Activated naive CD4-positive, alpha-beta T cell treated with anti-CD3 and anti-CD28 coated beads for 36 hours (primary cell): ENCODE data around the gene FGF14. TPM values are rescaled to one million over a fixed set of nuclear protein-coding genes. Genes with fewer than 3 reads are reported as not detected.

Experiments
- CTCF ChIA-PET: fragments of 350-600 bp; sonication (Branson Sonifier 250); formaldehyde crosslinking; loops from one replicate; lab custom pipeline; 2021; ENCODE audit warnings: antibody characterized with exemption; lab: Charles Lee
- DNase-seq: peaks from one replicate; pipeline ENCODE4 v3.0.0-alpha.2; 2020
- H3K27ac Mint-ChIP-seq: one replicate; pipeline ENCODE4 v1.8.0; 2021; ENCODE audit warnings: mild to moderate bottlenecking, mixed read lengths
- H3K27me3 Mint-ChIP-seq: one replicate; pipeline ENCODE4 v1.8.0; 2021; ENCODE audit warnings: low read depth, mixed read lengths
- H3K36me3 Mint-ChIP-seq: one replicate; pipeline ENCODE4 v1.8.0; 2021; ENCODE audit warnings: low read depth, mixed read lengths
- H3K4me1 Mint-ChIP-seq: one replicate; pipeline ENCODE4 v1.8.0; 2021; ENCODE audit warnings: low read depth, mixed read lengths
- H3K4me3 Mint-ChIP-seq: one replicate; pipeline ENCODE4 v1.8.0; 2021; ENCODE audit warnings: mild to moderate bottlenecking, moderate library complexity, mixed read lengths
- H3K9me3 Mint-ChIP-seq: one replicate; pipeline ENCODE4 v1.8.0; 2021; ENCODE audit warnings: mixed read lengths
- intact Hi-C: fragments of 100-400 bp; cut with micrococcal nuclease; formaldehyde crosslinking; loops from one replicate; pipeline ENCODE4 v1.15.1; 2023
- total RNA-seq, 2 experiments: library from RNA; stranded (reverse); gene quantifications; one replicate each; pipeline ENCODE4 v1.2.3, GENCODE V29; 2021

The FGF14 gene
- total RNA-seq, 2 experiments from 2014 or later: not detected

DNA sequence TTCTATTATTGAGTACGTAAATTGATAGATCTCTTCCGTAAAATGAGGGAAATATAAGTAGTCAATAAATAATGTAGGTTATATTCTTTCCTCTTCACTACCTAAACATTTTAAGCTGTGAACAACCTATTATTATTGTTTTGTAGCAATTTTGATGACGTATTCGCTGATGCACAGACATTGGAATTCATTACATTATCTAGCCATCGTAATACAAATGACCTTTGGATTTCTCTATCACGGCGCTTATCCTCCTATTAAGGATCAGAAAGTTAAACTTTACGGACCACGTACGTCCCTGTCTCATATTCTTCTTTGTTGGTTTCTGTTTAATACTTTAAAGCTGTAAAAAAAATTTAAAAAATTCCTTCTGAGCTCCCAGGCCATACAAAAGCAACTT is 684.5 kb downstream of the FGF14 start:
- Mint-ChIP-seq H3K4me3 (no peak overlapping the region), H3K27ac (no peak overlapping the region), H3K36me3 (no peaks in the 10 kb centered on the region), H3K27me3 (peaks cover 10% of the 10 kb centered on the region), H3K9me3 (no peaks in the 10 kb centered on the region), H3K4me1 (no peaks in the 10 kb centered on the region)
- DNase-seq: no peak
- CTCF ChIA-PET: no interaction called here
- intact Hi-C loops: no loop called here

DNA sequence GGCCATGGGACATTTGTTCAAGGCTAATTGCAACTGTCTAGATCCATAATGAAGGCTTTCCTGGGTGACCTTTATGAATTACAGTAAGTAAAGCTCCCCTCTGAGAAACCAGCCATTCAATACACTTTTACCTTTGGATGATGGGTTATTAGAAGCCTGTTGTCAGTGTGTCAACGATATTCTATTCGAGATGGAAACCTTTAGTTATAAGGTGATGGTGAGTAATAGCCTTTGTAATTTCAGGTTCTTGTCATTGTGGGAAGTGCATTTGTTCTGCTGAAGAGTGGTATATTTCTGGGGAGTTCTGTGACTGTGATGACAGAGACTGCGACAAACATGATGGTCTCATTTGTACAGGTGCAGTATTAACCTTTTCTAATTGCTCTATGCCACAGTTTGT is 687.7 kb downstream of the FGF14 start:
- no peaks in the 10 kb centered on the region for H3K4me1 Mint-ChIP-seq
- intact Hi-C loops: no loop called here
- CTCF ChIA-PET: no interaction called here
- H3K36me3 Mint-ChIP-seq: no peaks in the 10 kb centered on the region
- no peak for DNase-seq
- peaks cover 13% of the 10 kb centered on the region for H3K27me3 Mint-ChIP-seq
- H3K4me3 Mint-ChIP-seq: no peak overlapping the region
- no peaks in the 10 kb centered on the region for H3K9me3 Mint-ChIP-seq
- H3K27ac Mint-ChIP-seq: no peak overlapping the region

DNA sequence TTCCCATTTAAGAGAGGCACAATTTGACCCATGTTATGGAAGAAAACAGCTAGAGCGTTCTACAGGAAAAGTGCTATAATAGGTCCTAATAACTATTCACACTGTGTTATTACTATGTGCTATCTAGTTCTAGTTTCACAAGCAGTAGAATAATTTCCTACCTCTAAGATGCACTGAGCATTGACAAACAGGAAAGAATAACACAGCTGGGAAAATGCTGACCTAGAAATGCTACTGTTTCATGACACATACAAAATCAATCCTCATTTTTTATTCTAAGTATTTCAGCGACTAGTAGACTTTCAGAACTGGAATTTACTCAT is 689.9 kb downstream of the FGF14 start:
- Mint-ChIP-seq H3K4me3 (no peak overlapping the region), H3K9me3 (no peaks in the 10 kb centered on the region), H3K27ac (no peak overlapping the region), H3K27me3 (peaks cover 16% of the 10 kb centered on the region), H3K4me1 (no peaks in the 10 kb centered on the region), H3K36me3 (no peaks in the 10 kb centered on the region)
- intact Hi-C loops: no loop called here
- DNase-seq: no peak
- CTCF ChIA-PET: no interaction called here

DNA sequence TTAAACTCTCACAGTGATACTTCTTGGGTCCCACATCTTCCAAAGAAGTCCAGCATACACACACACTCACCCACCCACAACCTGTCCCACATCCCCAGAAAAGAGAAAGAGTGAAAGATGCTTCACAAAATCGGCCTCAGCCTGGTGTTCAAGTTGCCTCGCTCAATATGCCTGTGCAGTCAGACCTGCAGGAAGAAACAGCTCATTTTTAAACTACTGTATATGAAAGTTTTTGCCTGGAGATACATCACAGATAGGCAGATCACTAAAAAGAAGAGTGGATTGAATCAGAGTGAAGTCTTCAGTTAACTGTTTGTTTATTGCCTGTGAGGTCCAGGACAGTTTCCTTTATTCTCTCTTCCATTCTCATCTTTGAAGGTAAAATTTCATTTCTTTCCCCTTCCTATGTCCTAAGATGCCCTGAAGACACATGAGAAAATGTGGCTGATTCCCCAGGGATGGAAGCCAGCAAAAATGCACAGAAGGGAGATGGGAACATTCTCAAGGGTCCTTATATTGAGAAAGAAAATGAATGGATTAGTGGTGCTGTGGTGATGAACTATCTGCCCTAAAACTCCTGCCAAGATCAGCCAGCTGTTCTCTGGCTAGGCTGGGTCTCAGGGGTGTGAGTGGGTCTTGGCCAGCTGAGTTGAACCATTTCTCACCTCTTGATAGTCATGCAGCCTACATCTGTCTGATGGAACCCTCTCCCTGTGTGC is 690.4 kb downstream of the FGF14 start:
- H3K27ac Mint-ChIP-seq: no peak overlapping the region
- H3K9me3 Mint-ChIP-seq: no peaks in the 10 kb centered on the region
- DNase-seq: no peak
- peaks cover 18% of the 10 kb centered on the region for H3K27me3 Mint-ChIP-seq
- no peaks in the 10 kb centered on the region for H3K36me3 Mint-ChIP-seq
- intact Hi-C loops: no loop called here
- H3K4me1 Mint-ChIP-seq: peaks cover 4% of the 10 kb centered on the region
- CTCF ChIA-PET: no interaction called here
- H3K4me3 Mint-ChIP-seq: no peak overlapping the region

DNA sequence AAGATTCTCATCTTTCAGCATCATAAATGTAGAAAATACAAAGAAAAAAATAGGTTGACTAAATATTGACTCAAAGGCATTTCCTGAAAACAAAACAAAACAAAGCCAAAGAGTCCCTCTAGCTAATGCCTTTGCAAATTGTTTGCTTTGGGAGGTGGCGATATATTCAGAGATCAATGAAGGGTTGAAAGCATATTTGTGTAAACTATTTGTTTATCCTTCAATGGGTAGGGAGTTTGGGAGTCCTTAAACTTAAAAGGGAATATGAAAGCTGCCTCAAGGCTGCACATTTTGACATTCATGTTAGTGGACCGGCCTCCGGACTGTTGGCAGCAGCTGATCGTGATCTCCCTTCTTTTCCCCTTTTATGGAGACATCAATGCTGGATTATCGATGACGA is 691.9 kb downstream of the FGF14 start:
- H3K9me3 Mint-ChIP-seq: no peaks in the 10 kb centered on the region
- DNase-seq: no peak
- CTCF ChIA-PET: no interaction called here
- peaks cover 14% of the 10 kb centered on the region for H3K27me3 Mint-ChIP-seq
- intact Hi-C loops: loop anchor here (5.0 kb wide), 1 partner anchor 83 kb away; no protein-coding TSS in a partner anchor
- peaks cover 6% of the 10 kb centered on the region for H3K4me1 Mint-ChIP-seq
- H3K4me3 Mint-ChIP-seq: no peak overlapping the region
- H3K27ac Mint-ChIP-seq: no peak overlapping the region
- H3K36me3 Mint-ChIP-seq: no peaks in the 10 kb centered on the region

DNA sequence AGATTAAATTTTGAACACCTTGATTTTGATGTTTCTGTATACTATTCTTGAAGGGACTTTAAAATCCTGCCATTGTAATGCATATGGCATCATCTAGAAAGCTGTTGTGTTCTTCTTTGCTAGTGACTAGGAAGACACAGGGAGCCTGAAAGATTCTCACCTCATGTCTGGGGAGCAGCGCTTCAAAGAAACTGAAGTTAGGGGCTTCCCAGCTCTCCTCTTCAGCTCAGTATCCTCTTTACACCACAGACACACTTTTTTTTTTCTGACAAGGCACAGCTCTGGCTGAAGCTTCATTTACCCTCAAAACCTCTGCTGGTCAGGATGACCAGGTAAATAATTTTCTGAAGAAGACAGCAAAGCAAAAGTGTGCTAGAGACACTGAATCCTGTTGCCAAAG is 693.7 kb downstream of the FGF14 start:
- CTCF ChIA-PET: interaction anchor here (0.6 kb wide), 1 partner anchor 547 kb away, joined by 3 read pairs; no protein-coding TSS in a partner anchor
- no peaks in the 10 kb centered on the region for H3K36me3 Mint-ChIP-seq
- no peak overlapping the region for H3K4me3 Mint-ChIP-seq
- DNase-seq: no peak
- H3K9me3 Mint-ChIP-seq: no peaks in the 10 kb centered on the region
- H3K4me1 Mint-ChIP-seq: peaks cover 6% of the 10 kb centered on the region
- peaks cover 12% of the 10 kb centered on the region for H3K27me3 Mint-ChIP-seq
- no peak overlapping the region for H3K27ac Mint-ChIP-seq
- intact Hi-C loops: loop anchor here (5.0 kb wide), 1 partner anchor 81 kb away; no protein-coding TSS in a partner anchor

DNA sequence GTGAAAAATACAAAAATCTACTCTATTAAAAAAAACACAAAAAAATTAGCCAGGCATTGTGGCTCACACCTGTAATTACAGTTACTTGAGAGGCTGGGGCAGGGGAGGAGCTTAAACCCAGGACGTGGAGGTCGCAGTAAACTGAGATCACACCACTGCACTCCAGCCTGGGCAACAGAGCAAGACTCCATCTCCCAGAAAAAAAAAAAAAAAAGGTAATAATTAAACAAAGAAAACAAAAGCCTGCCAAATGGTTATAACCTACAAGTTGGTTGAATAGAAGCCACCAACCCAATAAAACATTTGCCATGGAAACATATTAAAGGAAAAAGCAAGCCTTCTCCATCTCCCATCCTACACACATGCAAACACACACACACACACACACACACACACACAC is 694.2 kb downstream of the FGF14 start:
- no peaks in the 10 kb centered on the region for H3K9me3 Mint-ChIP-seq
- no peak overlapping the region for H3K4me3 Mint-ChIP-seq
- DNase-seq: no peak
- no peaks in the 10 kb centered on the region for H3K36me3 Mint-ChIP-seq
- intact Hi-C loops: loop anchor here (5.0 kb wide), 1 partner anchor 80 kb away; no protein-coding TSS in a partner anchor
- H3K27ac Mint-ChIP-seq: no peak overlapping the region
- H3K27me3 Mint-ChIP-seq: peaks cover 12% of the 10 kb centered on the region
- CTCF ChIA-PET: interaction anchor here (0.6 kb wide), 1 partner anchor 547 kb away, joined by 3 read pairs; no protein-coding TSS in a partner anchor
- peaks cover 6% of the 10 kb centered on the region for H3K4me1 Mint-ChIP-seq

DNA sequence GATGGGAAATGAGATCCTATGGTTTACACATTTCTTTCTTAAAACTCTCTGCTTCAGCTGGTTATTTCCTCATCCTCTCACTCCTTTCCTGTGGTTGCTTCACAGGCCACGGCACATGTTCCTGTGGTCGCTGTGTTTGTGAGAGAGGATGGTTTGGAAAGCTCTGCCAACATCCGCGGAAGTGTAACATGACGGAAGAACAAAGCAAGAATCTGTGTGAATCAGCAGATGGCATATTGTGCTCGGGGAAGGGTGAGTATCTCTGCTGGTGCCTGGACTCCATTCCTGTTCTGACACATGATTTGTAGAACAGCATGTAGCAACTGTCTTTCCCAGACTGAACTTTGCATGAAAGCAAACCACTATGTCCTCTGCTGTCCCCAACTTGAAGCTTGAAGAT is 695.2 kb downstream of the FGF14 start:
- Mint-ChIP-seq H3K27me3 (peaks cover 12% of the 10 kb centered on the region), H3K36me3 (no peaks in the 10 kb centered on the region), H3K4me3 (no peak overlapping the region), H3K27ac (no peak overlapping the region), H3K4me1 (peaks cover 6% of the 10 kb centered on the region), H3K9me3 (no peaks in the 10 kb centered on the region)
- DNase-seq: peak; percentile 38
- CTCF ChIA-PET: no interaction called here
- intact Hi-C loops: loop anchor here (5.0 kb wide), 1 partner anchor 79 kb away; no protein-coding TSS in a partner anchor

DNA sequence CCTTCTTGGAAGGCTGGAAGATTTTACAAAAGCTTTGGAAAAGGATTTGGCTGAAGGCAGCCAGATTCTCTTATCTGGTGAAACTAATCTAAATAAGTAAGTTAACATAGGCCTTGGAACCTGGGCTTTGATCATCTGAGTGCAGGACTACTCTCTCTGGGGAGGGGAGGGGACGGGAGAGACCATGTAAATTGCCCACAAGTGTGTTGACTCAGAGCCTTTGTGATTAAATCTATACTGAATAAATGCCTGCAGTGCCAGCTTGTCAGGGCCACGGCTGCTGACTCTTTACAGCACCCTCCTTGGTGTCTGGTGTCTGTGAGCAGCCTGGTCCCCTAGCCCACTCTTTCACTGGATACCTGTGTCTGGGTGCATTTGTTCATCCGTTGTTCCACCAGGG is 698.0 kb downstream of the FGF14 start:
- DNase-seq: no peak
- CTCF ChIA-PET: no interaction called here
- no peak overlapping the region for H3K27ac Mint-ChIP-seq
- no peaks in the 10 kb centered on the region for H3K36me3 Mint-ChIP-seq
- peaks cover 6% of the 10 kb centered on the region for H3K4me1 Mint-ChIP-seq
- no peaks in the 10 kb centered on the region for H3K9me3 Mint-ChIP-seq
- intact Hi-C loops: no loop called here
- no peak overlapping the region for H3K4me3 Mint-ChIP-seq
- H3K27me3 Mint-ChIP-seq: peaks cover 11% of the 10 kb centered on the region

DNA sequence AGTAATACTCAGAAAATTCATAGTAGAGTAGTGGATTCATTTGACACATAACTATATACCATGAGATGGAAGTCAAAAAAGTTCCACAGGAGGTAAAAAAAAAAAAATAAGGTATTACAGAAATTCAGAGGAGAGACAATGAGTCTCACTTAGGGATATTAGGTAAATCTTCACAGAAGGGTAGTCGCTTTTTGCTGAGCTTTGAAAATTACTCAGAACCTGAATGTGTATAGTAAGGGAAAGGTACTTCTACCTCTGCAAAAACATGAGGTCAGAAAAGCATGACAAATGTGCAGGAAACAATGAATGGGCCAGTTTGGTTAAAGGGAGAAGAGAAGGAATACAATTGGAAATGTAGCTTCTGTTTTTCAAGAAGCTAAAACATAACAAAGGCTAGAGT is 698.8 kb downstream of the FGF14 start:
- Mint-ChIP-seq H3K27me3 (peaks cover 8% of the 10 kb centered on the region), H3K27ac (no peak overlapping the region), H3K4me1 (peaks cover 6% of the 10 kb centered on the region), H3K9me3 (no peaks in the 10 kb centered on the region), H3K4me3 (no peak overlapping the region), H3K36me3 (no peaks in the 10 kb centered on the region)
- no peak for DNase-seq
- CTCF ChIA-PET: interaction anchor here (0.6 kb wide), 1 partner anchor 384 kb away, joined by 8 read pairs; no protein-coding TSS in a partner anchor
- intact Hi-C loops: no loop called here

DNA sequence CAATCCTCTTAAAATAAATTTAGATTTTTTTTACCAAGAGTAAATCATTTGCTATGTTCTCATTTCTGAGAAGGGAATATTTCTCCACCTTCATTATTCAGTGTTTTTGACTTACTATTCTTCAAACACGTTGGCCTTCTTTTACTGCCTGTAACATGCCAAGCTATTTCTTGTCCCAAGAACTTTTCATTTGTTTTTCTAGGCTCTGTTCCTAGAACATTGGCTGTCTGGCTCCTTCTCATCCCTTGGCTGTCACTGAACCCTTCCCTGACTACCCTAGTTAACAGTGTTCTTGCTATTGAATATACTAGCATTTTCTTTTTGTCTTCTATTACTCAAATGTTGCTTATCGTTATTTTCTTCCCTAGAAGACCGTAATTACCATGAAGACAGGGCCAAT is 701.2 kb downstream of the FGF14 start:
- H3K9me3 Mint-ChIP-seq: no peaks in the 10 kb centered on the region
- H3K4me1 Mint-ChIP-seq: no peaks in the 10 kb centered on the region
- intact Hi-C loops: no loop called here
- CTCF ChIA-PET: no interaction called here
- no peak overlapping the region for H3K27ac Mint-ChIP-seq
- peaks cover 6% of the 10 kb centered on the region for H3K27me3 Mint-ChIP-seq
- H3K4me3 Mint-ChIP-seq: no peak overlapping the region
- DNase-seq: no peak
- no peaks in the 10 kb centered on the region for H3K36me3 Mint-ChIP-seq

DNA sequence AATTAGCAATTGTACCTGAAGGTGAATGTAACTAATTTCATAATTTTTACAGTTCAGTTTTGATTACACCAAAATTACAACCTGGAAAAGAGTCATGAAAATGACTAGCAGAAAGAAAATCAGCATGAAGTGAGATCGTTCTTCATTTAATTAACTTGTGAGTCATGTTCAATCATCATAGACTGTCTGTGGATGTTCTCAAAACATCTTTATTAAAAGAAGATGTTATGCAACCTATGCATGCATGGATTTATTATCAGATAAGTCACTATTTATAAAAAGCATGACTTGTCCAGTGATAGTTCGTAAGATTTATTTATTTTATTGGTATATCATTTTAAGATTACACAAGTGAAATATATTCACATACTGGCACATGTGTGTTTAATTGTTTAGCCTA is 703.4 kb downstream of the FGF14 start:
- Mint-ChIP-seq H3K9me3 (no peaks in the 10 kb centered on the region), H3K4me1 (no peaks in the 10 kb centered on the region), H3K36me3 (no peaks in the 10 kb centered on the region), H3K4me3 (no peak overlapping the region), H3K27ac (no peak overlapping the region), H3K27me3 (peaks cover 2% of the 10 kb centered on the region)
- CTCF ChIA-PET: no interaction called here
- intact Hi-C loops: no loop called here
- DNase-seq: no peak

DNA sequence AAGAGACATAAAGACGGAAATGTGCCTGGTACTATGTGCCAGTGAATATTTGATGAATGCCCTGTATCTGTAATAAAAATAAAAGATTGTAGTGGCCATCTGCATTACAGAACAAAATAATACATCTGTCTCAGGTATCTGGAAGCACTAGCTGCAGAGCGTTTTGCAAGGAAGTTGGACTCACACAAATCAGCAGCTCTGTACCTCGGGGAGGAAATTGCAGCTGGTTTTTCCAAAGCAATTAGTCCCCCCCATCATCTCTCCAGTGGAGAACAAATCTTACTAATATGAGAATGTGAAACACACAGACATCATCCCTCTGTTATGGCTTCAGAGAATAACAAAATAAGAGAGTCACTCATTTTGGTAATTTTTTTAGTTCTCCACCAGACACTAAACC is 704.1 kb downstream of the FGF14 start:
- no peaks in the 10 kb centered on the region for H3K36me3 Mint-ChIP-seq
- no peak for DNase-seq
- H3K27me3 Mint-ChIP-seq: peaks cover 2% of the 10 kb centered on the region
- no peak overlapping the region for H3K27ac Mint-ChIP-seq
- H3K4me3 Mint-ChIP-seq: no peak overlapping the region
- intact Hi-C loops: no loop called here
- H3K9me3 Mint-ChIP-seq: no peaks in the 10 kb centered on the region
- no peaks in the 10 kb centered on the region for H3K4me1 Mint-ChIP-seq
- CTCF ChIA-PET: no interaction called here
